Ovary (tissue), 3 donors: ENCODE data around the gene NOL9.

Experiments
- CTCF ChIP-seq, 3 donors: fragments of 450-650 bp in 2 of 3; fragments of 200-600 bp in 1 of 3; IDR thresholded peaks; one replicate each; pipeline versions ENCODE4 v1.5.1 to v1.8.0; 2016 to 2022; ENCODE audit warnings: antibody characterized with exemption in 3 of 3, mild to moderate bottlenecking in 1 of 3
- POLR2A ChIP-seq: fragments of 450-650 bp; IDR thresholded peaks from one replicate; pipeline ENCODE4 v1.6.1; 2017; ENCODE audit warnings: antibody characterized with exemption, mild to moderate bottlenecking, moderate library complexity
- donor health status: DM: no; HTN: no; CAD: no.

- TF ChIP-seq CTCF (IDR thresholded peaks at IDR 0.05) = no peak
- TF ChIP-seq POLR2A = no peak
These were observed 34.0 kb upstream of the NOL9 start for GRCh38 chr1:6588128-6588892.
